ENCODE data around the gene LAGE3.

The LAGE3 gene

GRCh38 chrX:154431341-154431740, 47.7 kb downstream of the LAGE3 start:
- DNase-seq: peak; percentile 53 to 87

- DNase-seq: peak; percentile 76 to 90
These were observed 48.2 kb downstream of the LAGE3 start for GRCh38 chrX:154430916-154431315.

GRCh38 chrX:154430479-154430878, 48.6 kb downstream of the LAGE3 start:
- DNase-seq: peak; percentile 22 to 53

- DNase-seq: peak in 1 of 2 donors; percentile 59
These were observed 49.4 kb downstream of the LAGE3 start for GRCh38 chrX:154429711-154430110.

- peak; percentile 87 to 92 for DNase-seq
These were observed 50.6 kb downstream of the LAGE3 start, which contains the start of gene ATP6AP1 for GRCh38 chrX:154428176-154429171. ATP6AP1 (plus strand) TSS chrX:154428677; CDS start chrX:154428693, 16 bp downstream.

Data from inflammatory macrophage treated with lipopolysaccharide for 1 hour (primary cell).